ENCODE measurements around the gene LTB4R2.

- TF ChIP-seq EZH2 (IDR thresholded peaks at IDR 0.05; ENCODE audit: low read depth, unreplicated experiment) (no peak), CTCF (conservative IDR thresholded peaks at IDR 0.05; ENCODE audit: low read depth in 2 of 2) (no peak), POLR2AphosphoS5 (IDR thresholded peaks at IDR 0.05; ENCODE audit: low read depth) (no peak)
Observed at GRCh38 chr14:24290746-24291145, 19.2 kb upstream of the LTB4R2 start.

All from GM23338 (cell line).